Astrocyte (in vitro differentiated cells and primary cell): Measurements from ENCODE around the gene IRF2. TPM values are rescaled to one million over a fixed set of nuclear protein-coding genes. Genes with fewer than 3 reads are reported as not detected.

Experiments
- DNase-seq: peaks from one replicate; pipeline ENCODE4 v3.0.0-alpha.2; 2010; ENCODE audit warnings: low read depth
- FAIRE-seq: peaks from 2 replicates; lab custom pipeline; 2011; peaks lifted over from hg19 to GRCh38; lab: Jason Lieb, UNC
- H2AFZ ChIP-seq: 2 replicates; pipeline ENCODE4 v1.6.0; 2012; ENCODE audit warnings: low read depth, low read length, inconsistent platforms
- H3K27ac ChIP-seq: 2 replicates; pipeline ENCODE4 v1.5.1; 2011; ENCODE audit warnings: low read depth, low read length, inconsistent platforms
- H3K27me3 ChIP-seq: 2 replicates; pipeline ENCODE4 v1.6.0; 2011; ENCODE audit warnings: low read length, inconsistent platforms; ENCODE audit not compliant: insufficient read depth
- H3K36me3 ChIP-seq: 2 replicates; pipeline ENCODE4 v1.5.1; 2011; ENCODE audit warnings: low read length, inconsistent platforms; ENCODE audit not compliant: insufficient read depth
- H3K4me1 ChIP-seq: 2 replicates; pipeline ENCODE4 v1.5.1; 2011; ENCODE audit warnings: low read length, inconsistent platforms; ENCODE audit not compliant: insufficient read depth
- H3K4me2 ChIP-seq: 2 replicates; pipeline ENCODE4 v1.6.0; 2012; ENCODE audit warnings: low read length, inconsistent platforms
- H3K4me3 ChIP-seq: 2 replicates; pipeline ENCODE4 v1.5.1; 2011; ENCODE audit warnings: low read depth, mild to moderate bottlenecking, low read length, inconsistent platforms; ENCODE audit not compliant: insufficient read depth
- H3K79me2 ChIP-seq: 2 replicates; pipeline ENCODE4 v1.6.0; 2012; ENCODE audit warnings: mild to moderate bottlenecking, low read length, inconsistent platforms; ENCODE audit not compliant: insufficient read depth
- H3K9ac ChIP-seq: 2 replicates; pipeline ENCODE4 v1.6.0; 2012; ENCODE audit warnings: mild to moderate bottlenecking, low read length, inconsistent platforms
- H3K9me3 ChIP-seq: 2 replicates; pipeline ENCODE4 v1.5.1; 2012; ENCODE audit warnings: low read depth, mild to moderate bottlenecking, low read length, inconsistent platforms; ENCODE audit not compliant: insufficient read depth
- H4K20me1 ChIP-seq: 2 replicates; pipeline ENCODE4 v1.6.0; 2012; ENCODE audit warnings: low read length, inconsistent platforms; ENCODE audit not compliant: insufficient read depth
- H3K27ac Mint-ChIP-seq: one replicate; pipeline ENCODE4 v1.8.0; 2021; ENCODE audit warnings: mild to moderate bottlenecking, mixed read lengths; ENCODE audit not compliant: unreplicated experiment
- H3K27me3 Mint-ChIP-seq: one replicate; pipeline ENCODE4 v1.8.0; 2021; ENCODE audit warnings: low read depth, mixed read lengths; ENCODE audit not compliant: unreplicated experiment
- H3K36me3 Mint-ChIP-seq: one replicate; pipeline ENCODE4 v1.8.0; 2021; ENCODE audit warnings: low read depth, mixed read lengths; ENCODE audit not compliant: unreplicated experiment
- H3K4me1 Mint-ChIP-seq: one replicate; pipeline ENCODE4 v1.8.0; 2021; ENCODE audit warnings: low read depth, mixed read lengths; ENCODE audit not compliant: unreplicated experiment
- H3K4me3 Mint-ChIP-seq: one replicate; pipeline ENCODE4 v1.8.0; 2021; ENCODE audit warnings: mild to moderate bottlenecking, moderate library complexity, mixed read lengths; ENCODE audit not compliant: unreplicated experiment
- H3K9me3 Mint-ChIP-seq: one replicate; pipeline ENCODE4 v1.8.0; 2021; ENCODE audit warnings: mild to moderate bottlenecking, mixed read lengths; ENCODE audit not compliant: unreplicated experiment
- EZH2 ChIP-seq: IDR thresholded peaks from 2 replicates; pipeline ENCODE4 v1.6.1; 2012; ENCODE audit warnings: mild to moderate bottlenecking, low read length, inconsistent platforms; ENCODE audit not compliant: insufficient read depth
- total RNA-seq: library from RNA; stranded (reverse); gene quantifications from 2 replicates; pipeline ENCODE4 v1.2.1, GENCODE V29; 2021
- TF ChIP-seq, protein P1 (sequence below): IDR thresholded peaks from 2 replicates; pipeline ENCODE4 v1.5.1; 2011; ENCODE audit warnings: low read depth, mild to moderate bottlenecking, inconsistent platforms, low read length, moderate library complexity; ENCODE audit not compliant: insufficient read depth

Gene IRF2
- total RNA-seq, 1 donor from 2014 or later: 12.6 TPM

DNA sequence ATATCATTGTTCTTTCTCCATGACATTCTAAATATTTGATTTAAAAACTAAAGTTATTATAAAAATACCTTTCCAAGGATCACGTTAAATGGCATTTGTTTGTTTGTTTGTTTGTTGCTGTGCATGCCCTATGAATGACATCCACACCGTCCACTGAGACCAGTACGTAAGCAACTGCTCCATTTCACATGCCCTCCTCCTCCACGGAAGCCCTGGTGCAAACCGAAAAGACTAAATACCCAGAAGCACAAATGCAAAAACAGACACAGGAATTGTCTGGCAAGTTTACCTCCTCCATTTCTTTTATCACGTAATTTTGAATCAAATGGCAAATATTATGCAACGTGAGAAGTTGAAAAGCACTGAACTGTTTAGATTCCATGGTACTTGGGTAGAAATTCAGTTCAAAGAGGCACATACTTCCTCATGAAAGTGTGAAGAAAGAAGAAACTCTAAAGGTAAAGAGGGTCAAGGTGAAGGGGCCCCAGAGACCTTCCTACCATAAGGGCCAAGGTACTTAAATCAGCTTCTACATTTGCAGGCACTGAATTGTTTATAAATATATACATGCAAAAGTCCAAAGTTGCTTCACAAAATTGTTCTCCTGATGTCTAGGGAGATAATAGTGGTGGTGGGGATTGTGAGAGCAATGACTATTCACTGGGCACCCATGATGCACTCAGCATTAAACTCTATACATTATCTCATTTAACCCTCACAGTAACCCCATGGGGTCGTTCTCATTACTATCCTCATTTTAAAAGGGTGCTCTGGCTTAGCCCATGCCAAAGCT lies 23.4 kb downstream of the IRF2 start:
- Mint-ChIP-seq H3K36me3 (peaks cover 13% of the 10 kb centered on the region), H3K27me3 (no peaks in the 10 kb centered on the region), H3K4me1 (peaks cover 40% of the 10 kb centered on the region), H3K27ac (no peak overlapping the region), H3K9me3 (no peaks in the 10 kb centered on the region), H3K4me3 (no peak overlapping the region)
- H2AFZ ChIP-seq: no peak overlapping the region
- H4K20me1 ChIP-seq: no peaks in the 10 kb centered on the region
- H3K79me2 ChIP-seq: peaks cover 61% of the 10 kb centered on the region
- peaks cover 20% of the 10 kb centered on the region for H3K4me1 ChIP-seq
- FAIRE-seq (no peak), DNase-seq (no peak)
- no peaks in the 10 kb centered on the region for H3K9me3 ChIP-seq
- no peaks in the 10 kb centered on the region for H3K27me3 ChIP-seq
- H3K9ac ChIP-seq: no peak overlapping the region
- H3K27ac ChIP-seq: no peak overlapping the region
- H3K36me3 ChIP-seq: no peaks in the 10 kb centered on the region
- no peak for TF ChIP-seq EZH2
- TF ChIP-seq, protein P1, sequence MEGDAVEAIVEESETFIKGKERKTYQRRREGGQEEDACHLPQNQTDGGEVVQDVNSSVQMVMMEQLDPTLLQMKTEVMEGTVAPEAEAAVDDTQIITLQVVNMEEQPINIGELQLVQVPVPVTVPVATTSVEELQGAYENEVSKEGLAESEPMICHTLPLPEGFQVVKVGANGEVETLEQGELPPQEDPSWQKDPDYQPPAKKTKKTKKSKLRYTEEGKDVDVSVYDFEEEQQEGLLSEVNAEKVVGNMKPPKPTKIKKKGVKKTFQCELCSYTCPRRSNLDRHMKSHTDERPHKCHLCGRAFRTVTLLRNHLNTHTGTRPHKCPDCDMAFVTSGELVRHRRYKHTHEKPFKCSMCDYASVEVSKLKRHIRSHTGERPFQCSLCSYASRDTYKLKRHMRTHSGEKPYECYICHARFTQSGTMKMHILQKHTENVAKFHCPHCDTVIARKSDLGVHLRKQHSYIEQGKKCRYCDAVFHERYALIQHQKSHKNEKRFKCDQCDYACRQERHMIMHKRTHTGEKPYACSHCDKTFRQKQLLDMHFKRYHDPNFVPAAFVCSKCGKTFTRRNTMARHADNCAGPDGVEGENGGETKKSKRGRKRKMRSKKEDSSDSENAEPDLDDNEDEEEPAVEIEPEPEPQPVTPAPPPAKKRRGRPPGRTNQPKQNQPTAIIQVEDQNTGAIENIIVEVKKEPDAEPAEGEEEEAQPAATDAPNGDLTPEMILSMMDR: no peak
- H3K4me3 ChIP-seq: no peak overlapping the region
- H3K4me2 ChIP-seq: no peak overlapping the region

DNA sequence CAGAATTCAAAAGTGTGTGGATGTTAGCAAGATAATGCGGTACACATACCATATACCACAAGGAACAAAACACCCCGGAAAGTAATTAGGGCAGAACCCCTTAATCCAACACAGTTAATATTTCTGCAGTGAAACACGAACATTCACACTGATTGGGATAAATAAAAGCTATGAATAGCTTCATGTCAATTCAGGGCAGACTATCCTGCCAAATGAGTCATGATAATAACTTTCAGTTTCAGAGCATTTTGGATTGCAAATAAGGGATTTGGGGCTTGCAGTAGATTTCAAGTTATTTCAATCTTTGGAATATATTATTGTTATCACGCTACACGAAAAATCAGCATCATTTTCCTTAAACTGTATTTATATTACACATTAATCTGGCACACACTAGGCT lies 24.3 kb downstream of the IRF2 start:
- Mint-ChIP-seq H3K4me1 (peaks cover 41% of the 10 kb centered on the region), H3K27me3 (no peaks in the 10 kb centered on the region), H3K27ac (peak overlapping the region; percentile 69), H3K4me3 (peak overlapping the region; percentile 0), H3K36me3 (peaks cover 13% of the 10 kb centered on the region), H3K9me3 (no peaks in the 10 kb centered on the region)
- peak; percentile 13 for FAIRE-seq
- Histone ChIP-seq H3K4me3 (no peak overlapping the region), H3K27ac (peak overlapping the region; percentile 41), H3K9me3 (no peaks in the 10 kb centered on the region), H2AFZ (no peak overlapping the region), H3K36me3 (no peaks in the 10 kb centered on the region), H3K4me1 (peaks cover 20% of the 10 kb centered on the region), H4K20me1 (no peaks in the 10 kb centered on the region), H3K4me2 (peak overlapping the region; percentile 85), H3K79me2 (peaks cover 61% of the 10 kb centered on the region), H3K9ac (peak overlapping the region; percentile 2), H3K27me3 (no peaks in the 10 kb centered on the region)
- peak; percentile 71 for DNase-seq
- no peak for TF ChIP-seq EZH2
- TF ChIP-seq, protein P1: no peak

DNA sequence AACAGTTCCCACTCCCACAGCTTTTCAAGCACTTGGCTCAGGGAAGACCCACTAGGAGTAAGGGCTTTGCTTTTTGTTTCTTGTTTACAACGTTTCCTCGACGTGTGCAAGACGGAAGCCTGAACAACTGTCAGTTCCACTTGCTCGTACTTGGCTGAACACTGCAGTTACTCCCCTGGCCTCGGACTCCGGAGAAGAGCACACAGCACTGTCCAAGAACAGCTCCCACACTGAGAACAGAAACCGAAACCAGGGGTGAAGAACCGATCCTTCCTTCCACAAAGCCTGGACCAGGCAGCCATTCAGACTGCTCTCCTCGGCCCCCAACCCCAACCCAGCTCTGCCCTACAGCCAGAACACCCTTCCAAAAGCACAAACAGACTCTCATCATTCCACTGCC lies 25.5 kb downstream of the IRF2 start:
- peak overlapping the region; percentile 48 for H3K9ac ChIP-seq
- TF ChIP-seq, protein P1: no peak
- no peak for TF ChIP-seq EZH2
- FAIRE-seq: no peak

More for the DNA sequence above, 25.5 kb downstream of the IRF2 start:
- Mint-ChIP-seq H3K4me3 (peak overlapping the region; percentile 62), H3K36me3 (peaks cover 13% of the 10 kb centered on the region), H3K9me3 (no peaks in the 10 kb centered on the region), H3K4me1 (peaks cover 52% of the 10 kb centered on the region), H3K27ac (peak overlapping the region; percentile 68), H3K27me3 (no peaks in the 10 kb centered on the region)
- Histone ChIP-seq H3K36me3 (no peaks in the 10 kb centered on the region), H3K9me3 (no peaks in the 10 kb centered on the region), H3K79me2 (peaks cover 57% of the 10 kb centered on the region), H3K4me1 (peaks cover 24% of the 10 kb centered on the region), H3K4me2 (peak overlapping the region; percentile 85), H4K20me1 (peaks cover 5% of the 10 kb centered on the region), H3K27ac (peak overlapping the region; percentile 42), H3K27me3 (no peaks in the 10 kb centered on the region), H3K4me3 (peak overlapping the region; percentile 48), H2AFZ (no peak overlapping the region)
- DNase-seq: peak; percentile 41
